SK-N-SH (cell line): ENCODE measurements around the gene RGR. TPM values are rescaled to one million over a fixed set of nuclear protein-coding genes. Genes with fewer than 3 reads are reported as not detected.

Source experiments
- CTCF ChIA-PET: fragments of 300-600, 350-600 bp; formaldehyde crosslinking; extraction: SDS; loops from one replicate; lab custom pipeline; 2021; lab: Yijun Ruan, JAX
- POLR2A ChIA-PET: fragments of 350-600 bp; sonication (Branson Sonifier 250); formaldehyde crosslinking; extraction: SDS; loops from one replicate; lab custom pipeline; 2020; ENCODE audit warnings: antibody characterized with exemption, inconsistent platforms; lab: Yijun Ruan, JAX
- DNase-seq: peaks from one replicate; pipeline ENCODE4 v3.0.0; 2012
- H2AFZ ChIP-seq: fragments of 200-600 bp; sonication (generic); 2 replicates; pipeline ENCODE4 v1.8.1; 2016; ENCODE audit warnings: antibody characterized with exemption, mild to moderate bottlenecking, low read depth
- H3F3A ChIP-seq: fragments of 200-600 bp; sonication (generic); replicated peaks from 2 replicates; pipeline ENCODE3; 2016; ENCODE audit warnings: antibody characterized with exemption, mild to moderate bottlenecking; ENCODE audit not compliant: insufficient read depth
- H3K27ac ChIP-seq, 2 experiments: fragments of 200-500 bp in 1 of 2; fragments of 200-600 bp in 1 of 2; sonication (Bioruptor generic) in 1 of 2; sonication (generic), shearing (Covaris generic) in 1 of 2; 2 replicates each; pipeline versions ENCODE4 v1.5.1 to v1.6.1; 2014 to 2016; ENCODE audit warnings: low read depth in 2 of 2, inconsistent platforms in 1 of 2, low read length in 1 of 2, mild to moderate bottlenecking in 1 of 2, mixed read lengths in 1 of 2
- H3K27me3 ChIP-seq: fragments of 200-600 bp; sonication (generic), shearing (Covaris generic); 2 replicates; pipeline ENCODE4 v1.6.1; 2016; ENCODE audit warnings: mixed run types; ENCODE audit not compliant: insufficient read depth
- H3K36me3 ChIP-seq, 2 experiments: fragments of 200-500 bp in 1 of 2; fragments of 200-600 bp in 1 of 2; sonication (Bioruptor generic) in 1 of 2; sonication (generic) in 1 of 2; replicated peaks in 1 of 2; 2 replicates each; pipeline versions ENCODE3 to v1.5.1; 2014 to 2016; ENCODE audit warnings: low read length in 1 of 2, mild to moderate bottlenecking in 1 of 2; ENCODE audit not compliant: insufficient read depth in 2 of 2, control insufficient read depth in 1 of 2
- H3K4me1 ChIP-seq, 2 experiments: fragments of 200-500 bp in 1 of 2; fragments of 200-600 bp in 1 of 2; sonication (Bioruptor generic) in 1 of 2; sonication (generic), shearing (Covaris generic) in 1 of 2; 2 replicates each; pipeline versions ENCODE4 v1.5.1 to v1.6.1; 2014 to 2016; ENCODE audit warnings: low read depth in 1 of 2, low read length in 1 of 2, mixed run types in 1 of 2; ENCODE audit not compliant: insufficient read depth in 2 of 2, control insufficient read depth in 1 of 2
- H3K4me2 ChIP-seq: fragments of 200-600 bp; sonication (generic), shearing (Covaris generic); 2 replicates; pipeline ENCODE4 v1.6.1; 2017; ENCODE audit warnings: mixed run types
- H3K4me3 ChIP-seq, 2 experiments: fragments of 200-500 bp in 1 of 2; fragments of 200-600 bp in 1 of 2; sonication (Bioruptor generic) in 1 of 2; sonication (generic), shearing (Covaris generic) in 1 of 2; 2 replicates each; pipeline versions ENCODE4 v1.5.1 to v1.8.1; 2014 to 2016; ENCODE audit warnings: low read depth in 2 of 2, inconsistent platforms in 1 of 2, low read length in 1 of 2, mild to moderate bottlenecking in 1 of 2, mixed read lengths in 1 of 2, moderate library complexity in 1 of 2
- H3K79me2 ChIP-seq: fragments of 200-600 bp; sonication (generic); 2 replicates; pipeline ENCODE4 v1.8.1; 2017; ENCODE audit warnings: mild to moderate bottlenecking; ENCODE audit not compliant: insufficient read depth
- H3K9ac ChIP-seq: fragments of 200-600 bp; sonication (generic); 2 replicates; pipeline ENCODE4 v1.6.1; 2017; ENCODE audit warnings: mixed run types
- H3K9me2 ChIP-seq: fragments of 200-600 bp; sonication (generic); 2 replicates; pipeline ENCODE4 v1.6.1; 2017; ENCODE audit warnings: mixed run types
- H3K9me3 ChIP-seq: fragments of 200-600 bp; sonication (generic); 2 replicates; pipeline ENCODE4 v1.6.1; 2017; ENCODE audit warnings: mixed run types, mild to moderate bottlenecking, moderate library complexity
- H4K20me1 ChIP-seq: fragments of 200-600 bp; sonication (generic); 2 replicates; pipeline ENCODE4 v1.6.1; 2017; ENCODE audit warnings: mild to moderate bottlenecking, mixed run types; ENCODE audit not compliant: insufficient read depth
- CHD2 ChIP-seq: fragments of 150-350 bp; IDR thresholded peaks from 2 replicates; pipeline ENCODE4 v1.6.1; 2018; ENCODE audit warnings: low read length; ENCODE audit not compliant: partially characterized antibody
- EZH2phosphoT487 ChIP-seq: fragments of 200-600 bp; sonication (generic); IDR thresholded peaks from 2 replicates; pipeline ENCODE4 v1.6.1; 2017; ENCODE audit warnings: low read depth, mixed run types, mild to moderate bottlenecking, antibody characterized with exemption, moderate library complexity, borderline replicate concordance
- FOXJ3 ChIP-seq: sonication (generic); formaldehyde crosslinking; IDR thresholded peaks from 2 replicates; pipeline ENCODE4 v1.5.1; 2020; ENCODE audit warnings: mild to moderate bottlenecking, missing genetic modification reagents
- FOXM1 ChIP-seq: IDR thresholded peaks from 2 replicates; pipeline ENCODE4 v1.4.0; 2012; ENCODE audit warnings: low read depth, mild to moderate bottlenecking
- GABPA ChIP-seq: IDR thresholded peaks from 2 replicates; pipeline ENCODE4 v1.4.0; 2012; ENCODE audit warnings: low read depth, mild to moderate bottlenecking
- MEF2A ChIP-seq: IDR thresholded peaks from 2 replicates; pipeline ENCODE4 v1.4.0; 2012; ENCODE audit warnings: low read depth, borderline replicate concordance
- NRF1 ChIP-seq: IDR thresholded peaks from 2 replicates; pipeline ENCODE4 v1.6.1; 2012; ENCODE audit warnings: low read depth, mild to moderate bottlenecking, low read length
- POLR2AphosphoS5 ChIP-seq: IDR thresholded peaks from 2 replicates; pipeline ENCODE4 v1.6.1; 2012; ENCODE audit warnings: low read depth, low read length
- YY1 ChIP-seq: IDR thresholded peaks from 2 replicates; pipeline ENCODE4 v1.4.0; 2012; ENCODE audit warnings: low read depth, mild to moderate bottlenecking
- WGBS: methylation state at CpG from one replicate; pipeline ENCODE4 v1.1.6; 2017; ENCODE audit warnings: low lambda C conversion rate; 5-methylcytosine and 5-hydroxymethylcytosine counted together
- polyA plus RNA-seq, 3 experiments: library from polyadenylated mRNA; depleted of rRNA; stranded (reverse); fragments of >200 nt; gene quantifications; 2 replicates each; pipeline ENCODE4 v1.2.3, GENCODE V29; 2012
- TF ChIP-seq, protein P1 (sequence below): IDR thresholded peaks from 2 replicates; pipeline ENCODE4 v1.4.0; 2012; ENCODE audit warnings: low read depth

The RGR gene
- polyA plus RNA-seq, 1 of the 3 experiments (the other 2 are of a cell fraction): not detected

DNA sequence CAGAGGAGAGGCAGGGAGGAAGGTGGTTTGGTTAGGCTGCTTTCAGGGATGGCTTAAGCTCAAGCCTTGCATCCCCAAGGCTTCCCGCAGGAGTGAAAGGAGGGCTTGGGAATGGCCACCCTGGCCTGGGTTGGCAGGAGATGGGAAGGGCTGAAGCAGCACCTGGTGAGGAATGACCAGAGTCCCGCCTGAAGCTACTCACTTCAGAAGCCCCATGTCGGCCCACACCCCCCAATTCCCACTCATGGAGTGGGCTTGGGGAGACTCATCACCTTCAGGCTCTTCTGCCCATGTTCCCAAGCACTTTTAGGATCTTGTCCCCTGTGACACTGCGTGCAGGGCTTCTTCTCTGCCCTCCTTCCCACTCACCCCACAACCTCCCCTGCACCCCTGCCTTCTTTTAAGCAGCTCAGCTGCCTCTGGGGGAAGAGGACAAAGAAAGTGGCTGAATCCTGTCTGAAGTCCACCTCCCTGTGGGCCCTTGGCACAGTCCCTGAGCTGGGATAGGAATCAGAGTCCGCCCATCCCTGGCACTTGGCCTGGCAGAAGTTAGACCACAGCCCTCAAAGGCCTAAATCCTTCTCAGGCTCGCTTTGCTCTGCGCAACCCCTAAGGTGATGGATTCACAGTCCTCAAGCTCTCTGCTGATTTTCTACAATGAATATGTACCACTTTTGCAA, 16.5 kb downstream of the RGR start:
- WGBS: 54% methylated on average over 6 of the region's 7 CpGs
- no peaks in the 10 kb centered on the region for H3F3A ChIP-seq

DNA sequence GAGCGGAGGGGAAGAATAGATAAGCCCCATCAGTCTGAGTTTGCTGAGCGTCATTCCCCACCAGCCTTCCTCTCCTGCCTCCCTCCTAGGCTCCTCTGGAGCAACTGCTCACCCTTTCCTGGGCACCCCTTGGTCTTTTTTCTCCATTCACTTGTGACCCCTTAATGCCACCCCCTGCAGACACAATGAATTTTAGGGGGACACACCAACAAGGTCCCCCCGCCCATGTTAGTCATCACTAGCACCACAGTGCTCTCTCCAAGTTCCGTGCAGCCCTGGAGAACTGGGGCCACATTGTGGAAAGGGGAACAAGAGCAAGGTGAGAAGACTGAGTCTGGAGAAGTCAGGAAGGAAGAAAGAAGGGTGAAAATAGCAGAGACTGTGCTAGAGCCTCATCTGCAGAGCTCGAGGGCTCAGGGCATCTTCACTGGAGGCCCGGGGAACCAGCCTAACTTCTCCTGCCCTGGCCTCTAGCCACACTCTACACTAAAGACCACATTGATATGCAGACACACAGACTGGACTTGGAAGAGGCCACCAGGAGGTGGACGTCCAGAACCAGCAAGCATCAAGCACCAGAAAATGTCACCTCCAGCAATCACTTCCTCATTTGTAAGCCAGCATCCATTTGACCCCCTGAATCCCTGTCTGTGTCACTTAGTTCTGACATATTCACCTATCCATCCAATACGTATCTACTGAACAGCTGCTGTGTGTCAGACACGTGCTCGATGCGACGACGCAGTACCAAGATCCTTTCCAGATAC, 17.5 kb downstream of the RGR start:
- Histone ChIP-seq H4K20me1 (no peaks in the 10 kb centered on the region), H3K4me3 (no peak overlapping the region), H3K27ac (no peak overlapping the region), H3K79me2 (no peaks in the 10 kb centered on the region), H3K9me2 (no peaks in the 10 kb centered on the region), H3K36me3 (no peaks in the 10 kb centered on the region), H3K9me3 (no peaks in the 10 kb centered on the region), H3K4me2 (no peak overlapping the region), H3K4me1 (peaks cover 0 to 15% of the 10 kb centered on the region in 2 experiments; a peak in 1 of 4 replicates), H3F3A (no peaks in the 10 kb centered on the region), H3K9ac (no peak overlapping the region), H2AFZ (no peak overlapping the region), H3K27me3 (no peaks in the 10 kb centered on the region)
- no peak for TF ChIP-seq YY1
- TF ChIP-seq FOXM1: no peak
- no peak for TF ChIP-seq EZH2phosphoT487
- TF ChIP-seq NRF1: no peak
- no peak for TF ChIP-seq MEF2A
- no peak for TF ChIP-seq FOXJ3 (CRISPR knock-in tag)
- TF ChIP-seq GABPA: no peak
- POLR2A ChIA-PET: no interaction called here
- WGBS: 65% methylated on average over 13 of the region's 13 CpGs
- CTCF ChIA-PET: interaction anchor here (1.0 to 11.2 kb wide), 3 partner anchors 16 to 277 kb away, joined by 3 to 201 read pairs (median 5); no protein-coding TSS in a partner anchor
- no peak for DNase-seq

More for the DNA sequence above, 16.5 kb downstream of the RGR start:
- peaks cover 0 to 15% of the 10 kb centered on the region in 2 experiments; a peak in 1 of 4 replicates for H3K4me1 ChIP-seq
- no peak overlapping the region for H3K4me3 ChIP-seq
- no peaks in the 10 kb centered on the region for H3K27me3 ChIP-seq
- H3K9ac ChIP-seq: no peak overlapping the region
- H3K27ac ChIP-seq: no peak overlapping the region
- no peak for DNase-seq
- H3K9me3 ChIP-seq: no peaks in the 10 kb centered on the region
- no peaks in the 10 kb centered on the region for H3K9me2 ChIP-seq
- no peak overlapping the region for H3K4me2 ChIP-seq
- H3K79me2 ChIP-seq: no peaks in the 10 kb centered on the region
- TF ChIP-seq, protein P1, sequence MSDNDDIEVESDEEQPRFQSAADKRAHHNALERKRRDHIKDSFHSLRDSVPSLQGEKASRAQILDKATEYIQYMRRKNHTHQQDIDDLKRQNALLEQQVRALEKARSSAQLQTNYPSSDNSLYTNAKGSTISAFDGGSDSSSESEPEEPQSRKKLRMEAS: no peak
- TF ChIP-seq, all 33 proteins: peak for 0
- ChIA-PET CTCF (interaction anchor here (0.7 to 11.2 kb wide), 3 partner anchors 91 to 455 kb away, joined by 3 to 201 read pairs (median 5); no protein-coding TSS in a partner anchor), POLR2A (no interaction called here)
- H2AFZ ChIP-seq: no peak overlapping the region
- no peaks in the 10 kb centered on the region for H3K36me3 ChIP-seq
- H4K20me1 ChIP-seq: no peaks in the 10 kb centered on the region

DNA sequence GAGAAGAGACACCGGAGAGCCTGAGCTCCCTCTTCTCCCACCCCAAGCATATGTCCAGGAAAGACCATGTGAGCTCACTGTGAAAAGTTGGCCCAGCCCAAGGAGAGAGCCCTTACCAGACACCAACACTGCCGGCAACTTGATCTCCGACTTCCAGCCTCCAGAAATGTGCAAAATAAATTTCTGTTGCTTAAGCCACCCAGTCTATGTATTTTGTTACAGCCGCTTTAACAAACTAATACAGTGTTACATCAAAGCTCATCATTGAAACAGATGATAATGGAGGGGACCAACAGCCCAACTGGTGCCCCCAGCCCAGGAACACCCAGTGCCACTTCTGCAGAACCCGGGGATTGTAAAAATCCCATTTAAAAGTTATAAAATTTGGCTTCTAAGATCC, 18.9 kb downstream of the RGR start:
- Histone ChIP-seq H2AFZ (no peak overlapping the region), H3K9me2 (no peaks in the 10 kb centered on the region), H3K27me3 (no peaks in the 10 kb centered on the region), H3K27ac (no peak overlapping the region), H3K4me1 (peaks cover 0 to 11% of the 10 kb centered on the region in 2 experiments; a peak in 1 of 4 replicates), H3K4me3 (no peak overlapping the region), H3K4me2 (no peak overlapping the region), H3K9ac (no peak overlapping the region), H3K9me3 (no peaks in the 10 kb centered on the region), H4K20me1 (no peaks in the 10 kb centered on the region), H3F3A (no peaks in the 10 kb centered on the region), H3K36me3 (no peaks in the 10 kb centered on the region), H3K79me2 (no peaks in the 10 kb centered on the region)
- WGBS: 52% methylated on average over 5 of the region's 5 CpGs
- POLR2A ChIA-PET: no interaction called here
- CTCF ChIA-PET: interaction anchor here (0.5 to 11.2 kb wide), 18 partner anchors 9 to 450 kb away, joined by 3 to 201 read pairs (median 4); no protein-coding TSS in a partner anchor
- TF ChIP-seq POLR2AphosphoS5 (no peak), CHD2 (no peak), FOXM1 (no peak)
- no peak for DNase-seq
